GM19438 (cell line): ENCODE data around the gene UBE2C.

Experiments used
- ATAC-seq: cut with Tn5 transposase; IDR thresholded peaks from one replicate; pipeline ENCODE4 v1.9.1; 2021; ENCODE audit warnings: low read depth; ENCODE audit not compliant: unreplicated experiment

The UBE2C gene

DNA sequence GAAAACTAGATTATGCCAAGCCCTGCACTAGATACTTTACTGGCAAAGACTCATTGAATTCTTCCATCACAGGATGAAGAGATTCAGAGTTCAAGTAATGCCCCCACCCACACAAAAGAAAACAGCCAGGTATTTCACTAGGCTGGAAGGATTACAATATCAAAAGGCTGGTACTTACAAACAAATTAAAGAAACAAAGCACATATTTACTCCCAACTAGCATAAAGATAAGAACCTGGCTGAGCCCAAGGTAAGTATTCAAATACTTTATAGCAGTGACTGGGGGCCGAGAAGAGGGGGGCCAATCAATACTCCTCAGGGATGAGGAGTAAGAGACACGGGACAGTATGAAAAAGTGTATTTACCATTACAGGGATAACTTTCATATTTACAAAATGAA is 41.0 kb downstream of the UBE2C start:
- ATAC-seq: no peak

DNA sequence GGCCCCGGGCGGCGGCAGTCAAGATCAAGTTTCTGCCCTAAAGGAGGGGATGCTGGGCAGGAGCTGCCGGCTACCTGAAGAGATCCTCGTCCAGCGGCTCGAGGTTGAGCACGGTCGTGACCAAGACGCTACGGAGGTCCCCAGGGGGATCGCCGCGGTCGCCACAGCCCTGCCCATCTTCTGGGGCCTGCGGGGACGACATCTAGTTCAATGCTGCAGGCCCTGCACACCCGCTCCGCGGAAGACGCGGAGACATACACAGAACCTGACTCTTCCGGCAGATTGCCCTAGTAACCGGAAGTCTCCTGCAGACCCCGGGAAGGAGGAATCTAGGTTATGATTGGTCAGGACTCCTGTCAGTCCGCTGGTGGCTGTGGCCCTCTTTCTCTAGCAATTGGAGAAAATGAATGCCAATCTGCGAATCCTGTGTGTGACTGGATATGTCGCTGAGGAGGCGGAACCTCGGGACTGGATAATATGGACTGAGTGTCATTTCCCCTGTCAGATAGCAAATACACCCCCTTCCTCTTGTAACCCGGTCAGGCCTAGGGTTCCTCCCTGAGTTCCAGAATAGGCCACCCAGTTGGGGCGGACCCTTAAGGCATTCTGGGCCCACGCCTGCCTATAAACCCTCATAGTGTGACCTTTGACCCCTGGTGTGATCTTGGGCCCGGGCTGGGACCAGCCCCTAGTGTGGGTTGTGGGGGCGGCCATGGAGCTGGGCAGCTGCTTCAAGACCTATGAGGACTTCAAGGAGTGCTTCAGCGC is 44.9 kb downstream of the UBE2C start, which contains the start of the genes ACOT8 and ZSWIM3:
Gene ACOT8, minus strand, starts transcription at position 279 of the 768 bp plus-strand sequence. Its CDS starts 77 bp downstream, at position 202.
Gene ZSWIM3, plus strand, starts transcription at position 501 of the 768 bp plus-strand sequence. Its CDS starts 212 bp downstream, at position 713.
- peak; percentile 96 for ATAC-seq

DNA sequence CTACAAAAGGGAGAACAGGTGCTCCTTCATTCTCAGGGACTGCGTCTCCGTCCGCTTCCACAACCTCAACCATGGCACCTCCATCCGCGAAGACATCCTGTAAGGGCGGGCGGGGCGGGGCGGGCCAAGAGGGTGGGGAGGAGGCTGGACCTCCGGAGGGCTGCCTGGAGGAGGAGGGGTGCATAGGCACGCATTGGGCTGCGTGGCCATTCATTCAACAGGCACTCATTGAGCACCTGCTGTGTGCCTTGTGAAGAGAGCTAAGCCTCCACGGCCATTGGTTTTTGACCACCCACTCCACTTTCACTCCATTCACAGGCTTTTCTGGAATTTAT is 45.4 kb downstream of the UBE2C start:
- peak; percentile 13 for ATAC-seq

- ATAC-seq: no peak
These were observed 47.5 kb downstream of the UBE2C start for GRCh38 chr20:45859916-45860315.

DNA sequence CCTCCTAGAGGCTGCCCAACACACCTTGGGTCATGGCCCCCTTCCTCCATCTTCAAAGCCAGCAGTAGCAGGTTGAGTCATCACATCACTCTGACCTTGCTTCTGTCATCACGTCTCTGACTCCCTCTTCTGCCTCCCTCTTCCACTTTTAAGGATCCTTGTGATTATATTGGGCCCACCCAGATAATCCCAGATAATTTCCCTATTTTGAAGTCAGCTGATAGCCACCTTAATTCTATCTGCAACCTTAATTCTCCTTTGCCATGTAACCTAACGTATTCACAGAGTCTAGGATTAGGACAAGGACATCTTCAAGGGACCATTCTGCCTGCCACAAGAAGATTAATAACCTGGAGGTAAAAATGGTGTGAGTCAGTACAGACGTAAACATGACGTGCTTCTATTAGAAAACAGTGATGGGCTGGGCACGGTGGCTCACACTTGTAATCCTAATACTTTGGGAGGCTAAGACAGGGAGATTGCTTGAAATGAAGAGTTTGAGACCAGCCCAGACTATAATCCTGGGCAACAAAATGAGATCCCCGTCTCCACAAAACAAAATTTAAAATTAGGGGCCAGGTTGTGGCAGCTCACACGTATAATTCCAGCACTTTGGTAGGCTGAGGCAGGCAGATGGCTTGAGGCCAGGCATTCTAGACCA is 48.2 kb downstream of the UBE2C start:
- no peak for ATAC-seq

DNA sequence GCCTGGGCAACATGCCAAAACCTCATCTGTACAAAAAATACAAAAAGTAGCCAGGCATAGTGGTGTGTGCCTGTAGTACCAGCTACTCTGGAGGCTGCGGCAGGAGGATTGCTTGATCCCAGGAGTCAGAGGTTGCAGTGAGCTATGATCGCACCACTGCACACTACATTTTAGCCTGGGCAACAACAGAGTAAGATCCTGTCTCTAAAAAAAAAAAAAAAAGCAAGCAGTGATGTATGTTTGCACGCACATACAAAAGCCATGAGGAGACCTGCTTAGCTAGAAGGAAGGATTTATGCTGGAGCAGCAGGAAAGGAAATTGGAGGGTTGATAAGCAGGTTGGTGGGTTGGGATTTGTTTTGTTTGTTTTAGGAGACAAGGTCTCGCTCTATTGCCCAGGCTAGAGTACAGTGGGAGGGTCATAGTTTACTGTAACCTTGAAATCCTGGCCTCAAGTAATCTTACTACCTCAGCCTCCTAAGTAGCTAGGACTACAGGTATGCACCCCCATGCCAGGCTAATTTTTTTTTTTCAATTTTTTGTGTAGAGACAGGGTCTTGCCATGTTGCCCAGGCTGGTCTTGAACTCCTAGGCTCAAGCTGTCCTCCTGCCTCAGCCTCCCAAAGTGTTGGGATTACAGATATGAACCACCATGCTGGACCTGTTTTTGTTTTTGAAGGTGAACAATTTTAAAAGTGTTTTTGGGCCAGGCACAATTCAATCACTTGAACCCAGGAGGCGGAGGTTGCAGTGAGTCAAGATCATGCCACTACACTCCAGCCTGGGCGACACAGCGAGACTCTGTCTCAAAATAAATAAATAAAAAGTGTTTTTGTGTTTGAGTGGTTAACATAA is 49.0 kb downstream of the UBE2C start:
- no peak for ATAC-seq

DNA sequence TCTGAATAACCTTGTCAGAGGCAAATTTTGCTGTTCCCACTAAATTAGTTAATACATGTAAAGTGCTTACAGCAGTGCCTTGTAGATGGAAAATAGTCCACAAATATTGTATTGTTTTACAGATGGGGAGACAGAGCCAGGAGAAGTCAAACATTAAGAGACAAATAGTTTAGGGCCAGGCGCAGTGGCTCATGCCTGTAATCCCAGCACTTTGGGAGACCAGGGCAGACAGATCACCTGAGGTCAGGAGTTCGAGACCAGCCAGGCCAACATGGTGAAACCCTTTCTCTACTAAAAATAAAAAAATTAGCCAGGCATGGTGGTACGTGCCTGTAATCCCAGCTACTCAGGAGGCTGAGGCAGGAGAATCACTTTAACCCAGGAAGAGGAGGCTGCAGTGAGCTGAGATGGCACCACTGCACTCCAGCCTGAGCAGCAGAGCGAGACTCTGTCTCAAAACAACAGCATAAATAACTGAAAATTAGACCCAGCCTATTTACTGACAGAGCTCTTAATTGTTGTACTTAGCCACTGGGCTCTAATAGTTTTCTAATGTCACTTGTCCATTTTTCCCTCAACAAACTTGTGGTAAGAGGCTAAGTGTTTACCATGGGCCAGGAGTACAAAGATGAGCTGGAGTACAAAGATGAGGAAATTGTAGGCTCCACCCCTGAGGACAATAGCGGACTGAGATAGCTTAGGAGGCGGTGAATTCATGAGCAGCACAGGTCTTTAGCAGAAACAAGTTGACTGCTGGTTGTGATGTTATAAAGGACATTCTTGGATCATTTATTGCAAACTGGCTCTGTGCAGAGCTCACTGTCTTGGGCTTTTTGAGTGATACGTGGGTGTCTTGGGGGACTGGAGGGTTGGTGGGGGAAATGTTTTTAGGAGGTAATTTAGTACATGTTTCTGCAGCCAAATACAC is 51.4 kb downstream of the UBE2C start:
- ATAC-seq: no peak

DNA sequence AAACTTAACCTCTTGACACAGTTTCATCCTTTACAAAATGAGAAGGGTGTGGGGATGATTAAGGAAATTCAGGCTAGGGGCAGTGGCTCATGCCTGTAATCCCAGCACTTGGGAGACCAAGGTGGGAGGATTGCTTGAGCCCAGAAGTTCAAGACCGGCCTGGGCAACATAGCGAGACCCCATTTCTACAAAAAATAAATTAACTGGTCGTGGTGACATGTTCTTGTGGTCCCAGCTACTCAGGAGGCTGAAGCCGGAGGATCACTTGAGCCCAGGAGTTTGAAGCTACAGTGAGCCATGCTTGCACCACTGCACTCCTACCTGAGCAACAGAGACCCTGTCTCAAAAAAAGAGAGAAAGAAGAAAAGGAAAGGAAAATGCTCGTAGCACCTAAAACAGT is 54.0 kb downstream of the UBE2C start:
- ATAC-seq: no peak
